OCI-LY3 (cell line): ENCODE results near the gene PPEF2.

Source experiments
- H2AFZ ChIP-seq: fragments of 200-600, 300-600 bp; shearing (Covaris generic); 2 replicates; pipeline ENCODE4 v1.6.0; 2014; ENCODE audit warnings: antibody characterized with exemption, low read depth, low read length
- H3K27ac ChIP-seq: fragments of 200-600, 300-600 bp; sonication (generic); 2 replicates; pipeline ENCODE4 v1.5.1; 2014; ENCODE audit warnings: mild to moderate bottlenecking, low read length, moderate library complexity, mixed read lengths
- H3K27me3 ChIP-seq: fragments of 200-600, 300-600 bp; sonication (generic); 2 replicates; pipeline ENCODE4 v1.6.1; 2014; ENCODE audit warnings: low read depth, low read length, mixed read lengths
- H3K36me3 ChIP-seq: fragments of 200-600, 300-600 bp; sonication (generic); replicated peaks from 2 replicates; pipeline ENCODE3; 2014; ENCODE audit warnings: low read depth, low read length, mixed read lengths
- H3K4me1 ChIP-seq: fragments of 300-600, 200-600 bp; sonication (generic); 2 replicates; pipeline ENCODE4 v1.6.1; 2014; ENCODE audit warnings: low read length, mixed read lengths
- H3K4me2 ChIP-seq: fragments of 200-600, 300-600 bp; sonication (generic); 2 replicates; pipeline ENCODE4 v1.6.1; 2014; ENCODE audit warnings: low read length, mixed read lengths
- H3K4me3 ChIP-seq: fragments of 300-600, 200-600 bp; sonication (generic); 2 replicates; pipeline ENCODE4 v1.5.1; 2014; ENCODE audit warnings: antibody characterized with exemption, mild to moderate bottlenecking, low read length, moderate library complexity
- H3K79me2 ChIP-seq: fragments of 300-600, 200-600 bp; shearing (Covaris generic); 2 replicates; pipeline ENCODE4 v1.6.1; 2014; ENCODE audit warnings: mild to moderate bottlenecking, low read length, mixed read lengths
- H3K9ac ChIP-seq: fragments of 300-600, 200-600 bp; shearing (Covaris generic); 2 replicates; pipeline ENCODE4 v1.6.0; 2014; ENCODE audit warnings: mild to moderate bottlenecking, low read length, moderate library complexity
- H3K9me3 ChIP-seq: fragments of 200-600, 300-600 bp; shearing (Covaris generic); 2 replicates; pipeline ENCODE4 v1.6.1; 2014; ENCODE audit warnings: low read length, mixed read lengths; ENCODE audit not compliant: insufficient read depth
- H4K20me1 ChIP-seq: fragments of 200-600, 300-600 bp; sonication (generic); 2 replicates; pipeline ENCODE4 v1.6.1; 2016; ENCODE audit warnings: low read length, mixed read lengths; ENCODE audit not compliant: insufficient read depth
- CTCF ChIP-seq: fragments of 200-600, 300-600 bp; sonication (generic); IDR thresholded peaks from 2 replicates; pipeline ENCODE4 v1.5.1; 2014; ENCODE audit warnings: antibody characterized with exemption, low read length, low read depth
- EZH2phosphoT487 ChIP-seq: fragments of 200-600 bp; shearing (Covaris generic); IDR thresholded peaks from 2 replicates; pipeline ENCODE4 v1.6.1; 2018; ENCODE audit warnings: antibody characterized with exemption, mixed run types, low read depth

The PPEF2 gene

GRCh38 chr4:75830906-75831305 lies 71.3 kb downstream of the PPEF2 start:
- H3K27me3 ChIP-seq = no peaks in the 10 kb centered on the region
- H3K9me3 ChIP-seq = no peaks in the 10 kb centered on the region
- H3K9ac ChIP-seq = no peak overlapping the region
- H3K4me3 ChIP-seq = no peak overlapping the region
- no peak overlapping the region for H3K4me2 ChIP-seq
- H3K4me1 ChIP-seq = peaks cover 13% of the 10 kb centered on the region
- no peak overlapping the region for H3K27ac ChIP-seq
- no peaks in the 10 kb centered on the region for H3K36me3 ChIP-seq
- no peak overlapping the region for H2AFZ ChIP-seq
- TF ChIP-seq EZH2phosphoT487 (no peak), CTCF (no peak)
- no peaks in the 10 kb centered on the region for H4K20me1 ChIP-seq
- no peaks in the 10 kb centered on the region for H3K79me2 ChIP-seq

- TF ChIP-seq CTCF = no peak
- TF ChIP-seq EZH2phosphoT487 = no peak
- Histone ChIP-seq H3K27me3 (no peaks in the 10 kb centered on the region), H3K79me2 (no peaks in the 10 kb centered on the region), H3K9me3 (no peaks in the 10 kb centered on the region), H3K4me2 (no peak overlapping the region), H3K4me3 (no peak overlapping the region), H2AFZ (no peak overlapping the region), H3K27ac (no peak overlapping the region), H3K9ac (no peak overlapping the region), H3K36me3 (no peaks in the 10 kb centered on the region), H4K20me1 (no peaks in the 10 kb centered on the region), H3K4me1 (no peaks in the 10 kb centered on the region)
Measured at GRCh38 chr4:75823812-75824211, 78.4 kb downstream of the PPEF2 start.

GRCh38 chr4:75822416-75822815 lies 79.8 kb downstream of the PPEF2 start:
- no peaks in the 10 kb centered on the region for H3K27me3 ChIP-seq
- TF ChIP-seq EZH2phosphoT487 (no peak), CTCF (no peak)
- H3K79me2 ChIP-seq = no peaks in the 10 kb centered on the region
- H3K9me3 ChIP-seq = no peaks in the 10 kb centered on the region
- H3K36me3 ChIP-seq = peaks cover 3% of the 10 kb centered on the region
- H4K20me1 ChIP-seq = no peaks in the 10 kb centered on the region
- H3K4me2 ChIP-seq = no peak overlapping the region
- no peak overlapping the region for H3K4me3 ChIP-seq
- no peaks in the 10 kb centered on the region for H3K4me1 ChIP-seq
- no peak overlapping the region for H3K27ac ChIP-seq
- no peak overlapping the region for H3K9ac ChIP-seq
- no peak overlapping the region for H2AFZ ChIP-seq

- H3K36me3 ChIP-seq = peaks cover 4% of the 10 kb centered on the region
- H3K9ac ChIP-seq = no peak overlapping the region
- TF ChIP-seq EZH2phosphoT487 (no peak), CTCF (no peak)
- H3K9me3 ChIP-seq = no peaks in the 10 kb centered on the region
- H3K4me2 ChIP-seq = no peak overlapping the region
- H4K20me1 ChIP-seq = no peaks in the 10 kb centered on the region
- no peak overlapping the region for H2AFZ ChIP-seq
- H3K27ac ChIP-seq = no peak overlapping the region
- H3K4me3 ChIP-seq = no peak overlapping the region
- no peaks in the 10 kb centered on the region for H3K79me2 ChIP-seq
- no peaks in the 10 kb centered on the region for H3K27me3 ChIP-seq
- H3K4me1 ChIP-seq = no peaks in the 10 kb centered on the region
Measured at GRCh38 chr4:75821966-75822365, 80.3 kb downstream of the PPEF2 start.
